Measurements from ENCODE around the gene TMEM235.

The TMEM235 gene

DNA sequence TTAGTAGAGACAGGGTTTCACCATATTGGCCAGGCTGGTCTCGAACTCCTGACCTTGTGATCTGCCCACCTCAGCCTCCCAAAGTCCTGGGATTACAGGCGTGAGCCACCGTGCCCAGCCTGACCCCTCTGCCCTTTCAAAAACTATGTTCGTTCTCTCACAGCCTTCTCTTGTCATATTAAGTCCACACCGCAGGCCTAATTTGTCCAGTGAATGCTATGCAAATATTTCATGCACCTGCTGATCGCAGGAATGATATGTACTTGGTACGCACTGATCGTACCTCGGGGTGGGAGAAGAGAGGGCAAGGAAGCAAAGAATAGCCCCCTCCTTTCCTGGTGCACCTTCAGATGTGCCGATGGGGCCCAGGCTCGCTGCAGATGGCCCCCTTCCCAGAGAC, 20.4 kb upstream of the TMEM235 start:
- POLR2A ChIA-PET, result no interaction called here
- H3K4me1 ChIP-seq (ENCODE audit: control insufficient read depth, insufficient read depth, low read length), result peaks cover 8% of the 10 kb centered on the region
- no peaks in the 10 kb centered on the region for H3K9me3 ChIP-seq (ENCODE audit: control insufficient read depth, insufficient read depth, low read depth, low read length)
- H3K4me3 ChIP-seq (ENCODE audit: low read depth, low read length), result no peak overlapping the region
- H3K36me3 ChIP-seq (ENCODE audit: control insufficient read depth in 2 of 2, insufficient read depth in 1 of 2, low read length in 2 of 2), result peaks cover 10 to 15% of the 10 kb centered on the region in 2 experiments; a peak in 2 of 3 replicates
- TF ChIP-seq ZNF621 (tag by site-specific recombination; IDR thresholded peaks at IDR 0.05) (no peak), ZNF610 (tag by site-specific recombination; IDR thresholded peaks at IDR 0.05; ENCODE audit: borderline replicate concordance) (no peak), ZNF843 (tag by site-specific recombination; IDR thresholded peaks at IDR 0.05) (no peak), ZNF555 (tag by site-specific recombination; conservative IDR thresholded peaks at IDR 0.05) (no peak), SP3 (tag by site-specific recombination; IDR thresholded peaks at IDR 0.05) (no peak), MYNN (tag by site-specific recombination; IDR thresholded peaks at IDR 0.05; ENCODE audit: borderline replicate concordance) (no peak), ZNF830 (tag by site-specific recombination; IDR thresholded peaks at IDR 0.05; ENCODE audit: low read depth) (no peak), HOXC10 (CRISPR knock-in tag; IDR thresholded peaks at IDR 0.05) (no peak), MEIS1 (CRISPR knock-in tag; IDR thresholded peaks at IDR 0.05; ENCODE audit: borderline replicate concordance) (no peak), ZNF747 (tag by site-specific recombination; IDR thresholded peaks at IDR 0.05) (no peak)
- TF ChIP-seq, protein P1, sequence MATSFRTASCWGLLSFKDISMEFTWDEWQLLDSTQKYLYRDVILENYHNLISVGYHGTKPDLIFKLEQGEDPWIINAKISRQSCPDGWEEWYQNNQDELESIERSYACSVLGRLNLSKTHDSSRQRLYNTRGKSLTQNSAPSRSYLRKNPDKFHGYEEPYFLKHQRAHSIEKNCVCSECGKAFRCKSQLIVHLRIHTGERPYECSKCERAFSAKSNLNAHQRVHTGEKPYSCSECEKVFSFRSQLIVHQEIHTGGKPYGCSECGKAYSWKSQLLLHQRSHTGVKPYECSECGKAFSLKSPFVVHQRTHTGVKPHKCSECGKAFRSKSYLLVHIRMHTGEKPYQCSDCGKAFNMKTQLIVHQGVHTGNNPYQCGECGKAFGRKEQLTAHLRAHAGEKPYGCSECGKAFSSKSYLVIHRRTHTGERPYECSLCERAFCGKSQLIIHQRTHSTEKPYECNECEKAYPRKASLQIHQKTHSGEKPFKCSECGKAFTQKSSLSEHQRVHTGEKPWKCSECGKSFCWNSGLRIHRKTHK (tag by site-specific recombination; IDR thresholded peaks at IDR 0.05), result no peak
- TF ChIP-seq, protein P2, sequence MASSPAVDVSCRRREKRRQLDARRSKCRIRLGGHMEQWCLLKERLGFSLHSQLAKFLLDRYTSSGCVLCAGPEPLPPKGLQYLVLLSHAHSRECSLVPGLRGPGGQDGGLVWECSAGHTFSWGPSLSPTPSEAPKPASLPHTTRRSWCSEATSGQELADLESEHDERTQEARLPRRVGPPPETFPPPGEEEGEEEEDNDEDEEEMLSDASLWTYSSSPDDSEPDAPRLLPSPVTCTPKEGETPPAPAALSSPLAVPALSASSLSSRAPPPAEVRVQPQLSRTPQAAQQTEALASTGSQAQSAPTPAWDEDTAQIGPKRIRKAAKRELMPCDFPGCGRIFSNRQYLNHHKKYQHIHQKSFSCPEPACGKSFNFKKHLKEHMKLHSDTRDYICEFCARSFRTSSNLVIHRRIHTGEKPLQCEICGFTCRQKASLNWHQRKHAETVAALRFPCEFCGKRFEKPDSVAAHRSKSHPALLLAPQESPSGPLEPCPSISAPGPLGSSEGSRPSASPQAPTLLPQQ (tag by site-specific recombination; IDR thresholded peaks at IDR 0.05), result no peak
- H3K27ac ChIP-seq (ENCODE audit: extremely low read depth, low read depth, low read length), result no peak overlapping the region
- CTCF ChIA-PET, result no interaction called here

DNA sequence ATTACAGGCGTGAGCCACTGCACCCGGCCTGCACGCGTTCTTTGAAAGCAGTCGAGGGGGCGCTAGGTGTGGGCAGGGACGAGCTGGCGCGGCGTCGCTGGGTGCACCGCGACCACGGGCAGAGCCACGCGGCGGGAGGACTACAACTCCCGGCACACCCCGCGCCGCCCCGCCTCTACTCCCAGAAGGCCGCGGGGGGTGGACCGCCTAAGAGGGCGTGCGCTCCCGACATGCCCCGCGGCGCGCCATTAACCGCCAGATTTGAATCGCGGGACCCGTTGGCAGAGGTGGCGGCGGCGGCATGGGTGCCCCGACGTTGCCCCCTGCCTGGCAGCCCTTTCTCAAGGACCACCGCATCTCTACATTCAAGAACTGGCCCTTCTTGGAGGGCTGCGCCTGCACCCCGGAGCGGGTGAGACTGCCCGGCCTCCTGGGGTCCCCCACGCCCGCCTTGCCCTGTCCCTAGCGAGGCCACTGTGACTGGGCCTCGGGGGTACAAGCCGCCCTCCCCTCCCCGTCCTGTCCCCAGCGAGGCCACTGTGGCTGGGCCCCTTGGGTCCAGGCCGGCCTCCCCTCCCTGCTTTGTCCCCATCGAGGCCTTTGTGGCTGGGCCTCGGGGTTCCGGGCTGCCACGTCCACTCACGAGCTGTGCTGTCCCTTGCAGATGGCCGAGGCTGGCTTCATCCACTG, 17.3 kb upstream of the TMEM235 start, which contains the start of gene BIRC5:
BIRC5 (plus strand) TSS at position 238 of the 690 bp plus-strand sequence; CDS start at position 302, 64 bp downstream.
- POLR2A ChIA-PET, result interaction anchor here (0.6 to 3.7 kb wide), 8 partner anchors 9 to 1062 kb away, joined by 3 to 15 read pairs (median 5); partner anchors contain the start of genes AFMID, TK1 and TNRC6C
- CTCF ChIA-PET, result interaction anchor here (0.7 to 4.3 kb wide), 4 partner anchors 37 to 1531 kb away, joined by 3 to 18 read pairs (median 4); no protein-coding TSS in a partner anchor
- peak within 1 kb of the TSS; percentile 94 for H3K4me3 ChIP-seq (ENCODE audit: low read depth, low read length)
- TF ChIP-seq IKZF3 (tag by site-specific recombination; IDR thresholded peaks at IDR 0.05) (no peak), ZNF654 (tag by site-specific recombination; IDR thresholded peaks at IDR 0.05; ENCODE audit: low read depth) (no peak), ZNF114 (tag by site-specific recombination; IDR thresholded peaks at IDR 0.05) (no peak)
- TF ChIP-seq, protein P3, sequence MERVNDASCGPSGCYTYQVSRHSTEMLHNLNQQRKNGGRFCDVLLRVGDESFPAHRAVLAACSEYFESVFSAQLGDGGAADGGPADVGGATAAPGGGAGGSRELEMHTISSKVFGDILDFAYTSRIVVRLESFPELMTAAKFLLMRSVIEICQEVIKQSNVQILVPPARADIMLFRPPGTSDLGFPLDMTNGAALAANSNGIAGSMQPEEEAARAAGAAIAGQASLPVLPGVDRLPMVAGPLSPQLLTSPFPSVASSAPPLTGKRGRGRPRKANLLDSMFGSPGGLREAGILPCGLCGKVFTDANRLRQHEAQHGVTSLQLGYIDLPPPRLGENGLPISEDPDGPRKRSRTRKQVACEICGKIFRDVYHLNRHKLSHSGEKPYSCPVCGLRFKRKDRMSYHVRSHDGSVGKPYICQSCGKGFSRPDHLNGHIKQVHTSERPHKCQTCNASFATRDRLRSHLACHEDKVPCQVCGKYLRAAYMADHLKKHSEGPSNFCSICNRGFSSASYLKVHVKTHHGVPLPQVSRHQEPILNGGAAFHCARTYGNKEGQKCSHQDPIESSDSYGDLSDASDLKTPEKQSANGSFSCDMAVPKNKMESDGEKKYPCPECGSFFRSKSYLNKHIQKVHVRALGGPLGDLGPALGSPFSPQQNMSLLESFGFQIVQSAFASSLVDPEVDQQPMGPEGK (tag by site-specific recombination; IDR thresholded peaks at IDR 0.05), result peak; percentile 81
- TF ChIP-seq, protein P4, sequence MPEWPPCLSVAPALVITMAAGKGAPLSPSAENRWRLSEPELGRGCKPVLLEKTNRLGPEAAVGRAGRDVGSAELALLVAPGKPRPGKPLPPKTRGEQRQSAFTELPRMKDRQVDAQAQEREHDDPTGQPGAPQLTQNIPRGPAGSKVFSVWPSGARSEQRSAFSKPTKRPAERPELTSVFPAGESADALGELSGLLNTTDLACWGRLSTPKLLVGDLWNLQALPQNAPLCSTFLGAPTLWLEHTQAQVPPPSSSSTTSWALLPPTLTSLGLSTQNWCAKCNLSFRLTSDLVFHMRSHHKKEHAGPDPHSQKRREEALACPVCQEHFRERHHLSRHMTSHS (tag by site-specific recombination; IDR thresholded peaks at IDR 0.05), result no peak
- TF ChIP-seq, protein P5, sequence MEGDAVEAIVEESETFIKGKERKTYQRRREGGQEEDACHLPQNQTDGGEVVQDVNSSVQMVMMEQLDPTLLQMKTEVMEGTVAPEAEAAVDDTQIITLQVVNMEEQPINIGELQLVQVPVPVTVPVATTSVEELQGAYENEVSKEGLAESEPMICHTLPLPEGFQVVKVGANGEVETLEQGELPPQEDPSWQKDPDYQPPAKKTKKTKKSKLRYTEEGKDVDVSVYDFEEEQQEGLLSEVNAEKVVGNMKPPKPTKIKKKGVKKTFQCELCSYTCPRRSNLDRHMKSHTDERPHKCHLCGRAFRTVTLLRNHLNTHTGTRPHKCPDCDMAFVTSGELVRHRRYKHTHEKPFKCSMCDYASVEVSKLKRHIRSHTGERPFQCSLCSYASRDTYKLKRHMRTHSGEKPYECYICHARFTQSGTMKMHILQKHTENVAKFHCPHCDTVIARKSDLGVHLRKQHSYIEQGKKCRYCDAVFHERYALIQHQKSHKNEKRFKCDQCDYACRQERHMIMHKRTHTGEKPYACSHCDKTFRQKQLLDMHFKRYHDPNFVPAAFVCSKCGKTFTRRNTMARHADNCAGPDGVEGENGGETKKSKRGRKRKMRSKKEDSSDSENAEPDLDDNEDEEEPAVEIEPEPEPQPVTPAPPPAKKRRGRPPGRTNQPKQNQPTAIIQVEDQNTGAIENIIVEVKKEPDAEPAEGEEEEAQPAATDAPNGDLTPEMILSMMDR (tag by site-specific recombination; IDR thresholded peaks at IDR 0.05), result peak; percentile 63; the same call in 1 of the 2 replicates
- TF ChIP-seq, protein P6, sequence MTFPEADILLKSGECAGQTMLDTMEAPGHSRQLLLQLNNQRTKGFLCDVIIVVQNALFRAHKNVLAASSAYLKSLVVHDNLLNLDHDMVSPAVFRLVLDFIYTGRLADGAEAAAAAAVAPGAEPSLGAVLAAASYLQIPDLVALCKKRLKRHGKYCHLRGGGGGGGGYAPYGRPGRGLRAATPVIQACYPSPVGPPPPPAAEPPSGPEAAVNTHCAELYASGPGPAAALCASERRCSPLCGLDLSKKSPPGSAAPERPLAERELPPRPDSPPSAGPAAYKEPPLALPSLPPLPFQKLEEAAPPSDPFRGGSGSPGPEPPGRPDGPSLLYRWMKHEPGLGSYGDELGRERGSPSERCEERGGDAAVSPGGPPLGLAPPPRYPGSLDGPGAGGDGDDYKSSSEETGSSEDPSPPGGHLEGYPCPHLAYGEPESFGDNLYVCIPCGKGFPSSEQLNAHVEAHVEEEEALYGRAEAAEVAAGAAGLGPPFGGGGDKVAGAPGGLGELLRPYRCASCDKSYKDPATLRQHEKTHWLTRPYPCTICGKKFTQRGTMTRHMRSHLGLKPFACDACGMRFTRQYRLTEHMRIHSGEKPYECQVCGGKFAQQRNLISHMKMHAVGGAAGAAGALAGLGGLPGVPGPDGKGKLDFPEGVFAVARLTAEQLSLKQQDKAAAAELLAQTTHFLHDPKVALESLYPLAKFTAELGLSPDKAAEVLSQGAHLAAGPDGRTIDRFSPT (tag by site-specific recombination; IDR thresholded peaks at IDR 0.05), result peak; percentile 100
- TF ChIP-seq, protein P7, sequence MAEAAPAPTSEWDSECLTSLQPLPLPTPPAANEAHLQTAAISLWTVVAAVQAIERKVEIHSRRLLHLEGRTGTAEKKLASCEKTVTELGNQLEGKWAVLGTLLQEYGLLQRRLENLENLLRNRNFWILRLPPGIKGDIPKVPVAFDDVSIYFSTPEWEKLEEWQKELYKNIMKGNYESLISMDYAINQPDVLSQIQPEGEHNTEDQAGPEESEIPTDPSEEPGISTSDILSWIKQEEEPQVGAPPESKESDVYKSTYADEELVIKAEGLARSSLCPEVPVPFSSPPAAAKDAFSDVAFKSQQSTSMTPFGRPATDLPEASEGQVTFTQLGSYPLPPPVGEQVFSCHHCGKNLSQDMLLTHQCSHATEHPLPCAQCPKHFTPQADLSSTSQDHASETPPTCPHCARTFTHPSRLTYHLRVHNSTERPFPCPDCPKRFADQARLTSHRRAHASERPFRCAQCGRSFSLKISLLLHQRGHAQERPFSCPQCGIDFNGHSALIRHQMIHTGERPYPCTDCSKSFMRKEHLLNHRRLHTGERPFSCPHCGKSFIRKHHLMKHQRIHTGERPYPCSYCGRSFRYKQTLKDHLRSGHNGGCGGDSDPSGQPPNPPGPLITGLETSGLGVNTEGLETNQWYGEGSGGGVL (tag by site-specific recombination; IDR thresholded peaks at IDR 0.05), result peak; percentile 52; the same call in 1 of the 2 replicates

More for the DNA sequence above, 17.3 kb upstream of the TMEM235 start, which contains the start of gene BIRC5:
- H3K36me3 ChIP-seq (ENCODE audit: control insufficient read depth in 2 of 2, insufficient read depth in 1 of 2, low read length in 2 of 2), result peaks cover 27 to 41% of the 10 kb centered on the region in 2 experiments; a peak in 2 of 3 replicates
- peak within 1 kb of the TSS; percentile 91 for H3K27ac ChIP-seq (ENCODE audit: extremely low read depth, low read depth, low read length)
- H3K4me1 ChIP-seq (ENCODE audit: control insufficient read depth, insufficient read depth, low read length), result peaks cover 8% of the 10 kb centered on the region
- H3K9me3 ChIP-seq (ENCODE audit: control insufficient read depth, insufficient read depth, low read depth, low read length), result no peaks in the 10 kb centered on the region

Data from HEK293 (cell line).